Osteocyte (in vitro differentiated cells): ENCODE results near the gene SECISBP2L. TPM values are rescaled to one million over a fixed set of nuclear protein-coding genes. Genes with fewer than 3 reads are reported as not detected.
"Not testable (repeated sequence)": the region's sequence is repeated elsewhere in the genome, so short reads cannot be mapped to it uniquely, and the experiment has no call there.

Experiments
- DNase-seq: peaks from one replicate; pipeline ENCODE4 v3.0.0; 2021; ENCODE audit warnings: mixed read lengths; ENCODE audit not compliant: unreplicated experiment; ENCODE audit errors: extremely low spot score
- H3K27ac Mint-ChIP-seq: one replicate; pipeline ENCODE4 v1.8.0; 2021; ENCODE audit warnings: mild to moderate bottlenecking, mixed read lengths; ENCODE audit not compliant: unreplicated experiment
- H3K27me3 Mint-ChIP-seq: one replicate; pipeline ENCODE4 v1.8.0; 2021; ENCODE audit warnings: mixed read lengths; ENCODE audit not compliant: unreplicated experiment
- H3K36me3 Mint-ChIP-seq: one replicate; pipeline ENCODE4 v1.8.0; 2021; ENCODE audit warnings: mixed read lengths; ENCODE audit not compliant: unreplicated experiment
- H3K4me1 Mint-ChIP-seq: one replicate; pipeline ENCODE4 v1.8.0; 2021; ENCODE audit warnings: mixed read lengths; ENCODE audit not compliant: unreplicated experiment
- H3K4me3 Mint-ChIP-seq: one replicate; pipeline ENCODE4 v1.8.0; 2021; ENCODE audit warnings: mild to moderate bottlenecking, moderate library complexity, mixed read lengths; ENCODE audit not compliant: unreplicated experiment
- H3K9me3 Mint-ChIP-seq: one replicate; pipeline ENCODE4 v1.8.0; 2021; ENCODE audit warnings: mixed read lengths; ENCODE audit not compliant: unreplicated experiment
- total RNA-seq: library from RNA; stranded (reverse); gene quantifications from 2 replicates; pipeline ENCODE4 v1.2.1, GENCODE V29; 2021
- TF ChIP-seq, protein P1 (sequence below): fragments of 200-600 bp; sonication (generic); IDR thresholded peaks from 2 replicates; pipeline ENCODE4 v1.5.0; 2021; ENCODE audit warnings: antibody characterized with exemption, mild to moderate bottlenecking, moderate library complexity

The SECISBP2L gene
- total RNA-seq, 1 donor from 2014 or later: 47.7 TPM

DNA sequence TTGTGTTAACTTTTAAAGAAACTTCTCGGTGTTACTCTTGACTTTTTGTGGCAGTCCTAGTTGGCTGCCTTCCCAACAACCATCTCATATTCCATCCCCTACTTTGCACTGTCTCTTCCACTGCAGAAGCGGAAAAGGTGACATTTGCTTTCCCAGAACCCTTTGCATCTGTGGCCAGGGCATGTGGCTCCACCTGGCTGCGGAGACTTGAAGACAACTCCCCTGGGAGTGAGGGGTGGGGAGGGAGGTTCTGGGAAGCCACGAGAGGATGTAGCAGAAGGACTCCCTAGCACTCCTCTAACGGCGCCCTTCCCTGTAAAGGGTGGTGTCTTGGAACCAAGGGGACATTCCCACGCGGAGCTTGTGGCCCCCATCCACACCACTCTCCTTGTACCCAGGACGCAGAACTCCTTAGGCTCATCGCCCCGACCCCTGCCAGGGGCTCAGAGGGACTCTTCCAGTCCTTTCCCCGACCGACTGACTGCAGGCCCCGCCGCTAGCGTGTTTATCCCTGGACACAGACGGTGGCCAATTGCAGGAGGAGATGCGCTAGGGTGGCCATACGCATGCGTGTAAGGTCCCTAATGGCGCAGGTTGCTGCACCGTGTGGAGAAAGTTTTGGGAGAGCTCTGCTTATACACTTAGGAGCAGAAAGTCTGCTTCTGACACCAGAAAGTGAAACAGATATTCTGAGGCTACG lies 33.2 kb upstream of the SECISBP2L start:
- Mint-ChIP-seq H3K27me3 (no peaks in the 10 kb centered on the region), H3K36me3 (no peaks in the 10 kb centered on the region), H3K27ac (no peak overlapping the region), H3K4me3 (no peak overlapping the region), H3K9me3 (no peaks in the 10 kb centered on the region), H3K4me1 (peaks cover 8% of the 10 kb centered on the region)
- TF ChIP-seq, protein P1, sequence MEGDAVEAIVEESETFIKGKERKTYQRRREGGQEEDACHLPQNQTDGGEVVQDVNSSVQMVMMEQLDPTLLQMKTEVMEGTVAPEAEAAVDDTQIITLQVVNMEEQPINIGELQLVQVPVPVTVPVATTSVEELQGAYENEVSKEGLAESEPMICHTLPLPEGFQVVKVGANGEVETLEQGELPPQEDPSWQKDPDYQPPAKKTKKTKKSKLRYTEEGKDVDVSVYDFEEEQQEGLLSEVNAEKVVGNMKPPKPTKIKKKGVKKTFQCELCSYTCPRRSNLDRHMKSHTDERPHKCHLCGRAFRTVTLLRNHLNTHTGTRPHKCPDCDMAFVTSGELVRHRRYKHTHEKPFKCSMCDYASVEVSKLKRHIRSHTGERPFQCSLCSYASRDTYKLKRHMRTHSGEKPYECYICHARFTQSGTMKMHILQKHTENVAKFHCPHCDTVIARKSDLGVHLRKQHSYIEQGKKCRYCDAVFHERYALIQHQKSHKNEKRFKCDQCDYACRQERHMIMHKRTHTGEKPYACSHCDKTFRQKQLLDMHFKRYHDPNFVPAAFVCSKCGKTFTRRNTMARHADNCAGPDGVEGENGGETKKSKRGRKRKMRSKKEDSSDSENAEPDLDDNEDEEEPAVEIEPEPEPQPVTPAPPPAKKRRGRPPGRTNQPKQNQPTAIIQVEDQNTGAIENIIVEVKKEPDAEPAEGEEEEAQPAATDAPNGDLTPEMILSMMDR: no peak
- DNase-seq: no peak

DNA sequence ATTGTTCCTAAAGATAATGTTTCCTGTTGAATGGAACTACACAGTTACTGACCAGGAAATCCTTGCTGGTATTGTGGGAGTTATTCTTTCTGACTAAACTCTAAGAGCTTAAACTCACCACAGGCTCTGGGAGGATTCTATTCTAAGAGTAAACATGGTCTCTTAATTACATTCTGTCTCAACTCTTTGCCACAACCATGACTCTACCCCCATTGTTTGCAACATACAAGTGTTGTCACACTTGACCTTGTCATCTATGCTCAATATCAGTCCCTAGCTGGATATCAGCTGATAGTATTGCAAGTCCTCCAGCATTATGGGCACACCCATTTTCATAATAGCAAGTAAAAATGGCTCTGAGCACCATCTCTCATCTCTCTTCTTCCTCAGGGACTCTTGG lies 29.6 kb upstream of the SECISBP2L start:
- no peaks in the 10 kb centered on the region for H3K36me3 Mint-ChIP-seq
- H3K4me1 Mint-ChIP-seq: no peaks in the 10 kb centered on the region
- no peak overlapping the region for H3K27ac Mint-ChIP-seq
- TF ChIP-seq, protein P1: no peak
- no peak for DNase-seq
- peaks cover 25% of the 10 kb centered on the region for H3K27me3 Mint-ChIP-seq
- no peak overlapping the region for H3K4me3 Mint-ChIP-seq
- no peaks in the 10 kb centered on the region for H3K9me3 Mint-ChIP-seq

DNA sequence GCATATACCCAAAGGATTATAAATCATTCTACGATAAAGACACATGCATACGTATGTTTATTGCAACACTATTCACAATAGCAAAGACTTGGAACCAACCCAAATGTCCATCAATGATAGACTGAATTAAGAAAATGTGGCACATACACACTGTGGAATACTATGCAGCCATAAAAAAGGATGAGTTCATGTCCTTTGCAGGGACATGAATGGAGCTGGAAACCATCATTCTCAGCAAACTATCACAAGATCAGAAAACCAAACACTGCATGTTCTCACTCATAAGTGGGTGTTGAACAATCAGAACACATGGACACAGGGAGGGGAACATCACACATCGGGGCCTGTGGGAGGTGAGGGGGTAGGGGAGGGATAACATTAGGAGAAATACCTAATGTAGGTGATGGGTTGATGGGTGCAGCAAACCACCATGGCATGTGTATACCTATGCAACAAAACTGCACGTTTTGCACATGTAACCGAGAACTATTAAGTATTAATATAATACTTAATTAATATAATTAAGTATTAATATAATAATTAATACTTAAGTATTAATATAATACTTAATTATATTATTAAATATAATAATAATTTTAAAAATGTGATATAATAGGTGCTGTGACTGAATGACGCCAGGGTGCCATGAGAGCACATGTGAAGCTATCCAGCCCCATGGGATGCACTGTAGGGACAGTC lies 28.5 kb upstream of the SECISBP2L start:
- H3K4me3 Mint-ChIP-seq, H3K4me1 Mint-ChIP-seq, H3K9me3 Mint-ChIP-seq: not testable (repeated sequence)

DNA sequence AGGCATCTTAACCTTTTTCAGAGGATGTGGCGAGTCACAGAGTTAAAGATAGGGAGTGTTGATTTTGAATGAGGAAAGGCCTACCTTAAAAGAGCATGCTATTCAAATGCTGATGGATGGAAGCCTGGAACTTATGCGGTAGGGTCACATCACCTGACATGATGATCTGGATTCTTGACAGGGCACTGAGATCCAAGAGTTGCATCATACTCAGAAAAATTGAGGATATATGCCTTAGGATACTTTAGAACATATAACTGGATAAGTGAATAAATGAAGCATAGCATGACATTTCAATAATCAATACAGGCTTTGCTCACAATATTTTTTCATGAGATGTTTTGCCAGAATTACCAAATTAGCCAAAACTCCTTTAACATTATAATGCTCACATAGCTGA lies 20.1 kb upstream of the SECISBP2L start:
- H3K4me3 Mint-ChIP-seq: no peak overlapping the region
- peaks cover 20% of the 10 kb centered on the region for H3K27me3 Mint-ChIP-seq
- H3K4me1 Mint-ChIP-seq: peaks cover under 1% of the 10 kb centered on the region
- TF ChIP-seq, protein P1: no peak
- DNase-seq: no peak
- peaks cover 3% of the 10 kb centered on the region for H3K36me3 Mint-ChIP-seq
- H3K27ac Mint-ChIP-seq: no peak overlapping the region
- no peaks in the 10 kb centered on the region for H3K9me3 Mint-ChIP-seq

More for the DNA sequence above, 28.5 kb upstream of the SECISBP2L start:
- DNase-seq, H3K36me3 Mint-ChIP-seq, H3K27ac Mint-ChIP-seq: not testable (repeated sequence)
- H3K27me3 Mint-ChIP-seq: peaks cover 35% of the 10 kb centered on the region

DNA sequence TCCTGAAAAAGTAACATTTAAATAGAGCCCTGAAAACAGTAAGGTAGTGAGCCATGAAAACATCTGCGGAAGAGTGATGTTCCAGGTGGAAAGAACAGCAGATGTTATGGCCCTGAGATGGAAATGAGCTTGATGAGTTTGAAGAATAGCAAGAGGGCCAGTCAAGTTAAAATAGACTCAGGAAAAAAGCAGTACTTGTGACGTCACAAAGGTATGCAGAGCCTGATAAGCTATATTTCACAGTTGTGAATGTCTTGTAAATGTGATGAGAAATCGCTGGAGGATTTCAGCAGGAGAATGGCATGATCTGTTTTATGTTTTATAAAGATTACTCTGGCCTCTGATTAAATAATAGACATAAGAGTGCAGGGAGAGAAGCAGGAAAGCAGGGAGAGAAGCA lies 18.6 kb upstream of the SECISBP2L start:
- H3K27ac Mint-ChIP-seq: no peak overlapping the region
- no peaks in the 10 kb centered on the region for H3K36me3 Mint-ChIP-seq
- H3K4me1 Mint-ChIP-seq: peaks cover 9% of the 10 kb centered on the region
- TF ChIP-seq, protein P1: no peak
- peaks cover 6% of the 10 kb centered on the region for H3K27me3 Mint-ChIP-seq
- no peaks in the 10 kb centered on the region for H3K9me3 Mint-ChIP-seq
- H3K4me3 Mint-ChIP-seq: no peak overlapping the region
- no peak for DNase-seq
